NCI-H2196 treated with DMSO at 0.1 percent for 48 hours (cell line): Measurements from ENCODE around the gene RXRA.

Experiments used
- DNase-seq: peaks from one replicate; lab custom pipeline; 2025; ENCODE audit not compliant: unreplicated experiment; lab: John Stamatoyannopoulos, UW

RXRA gene

DNA sequence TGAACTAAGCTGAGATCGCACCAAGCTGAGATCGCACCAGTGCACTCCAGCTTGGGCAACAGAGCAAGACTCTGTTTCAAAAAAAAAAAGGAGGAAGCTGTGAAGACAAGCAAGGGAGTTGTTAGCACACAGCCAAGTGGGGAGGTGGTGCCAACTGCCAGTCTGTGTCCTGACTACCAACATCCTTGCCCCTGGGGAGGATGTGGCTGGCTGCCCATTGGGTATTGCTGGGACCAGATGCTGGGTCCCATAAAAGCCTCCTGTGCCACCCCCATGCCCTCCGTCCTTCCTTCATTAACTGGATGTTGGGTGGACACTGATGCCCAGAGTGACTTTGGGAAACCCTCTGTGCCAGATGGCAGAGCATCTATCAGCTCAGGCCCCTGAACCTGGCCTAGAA lies 158.2 kb downstream of the RXRA start:
- DNase-seq: no peak

DNA sequence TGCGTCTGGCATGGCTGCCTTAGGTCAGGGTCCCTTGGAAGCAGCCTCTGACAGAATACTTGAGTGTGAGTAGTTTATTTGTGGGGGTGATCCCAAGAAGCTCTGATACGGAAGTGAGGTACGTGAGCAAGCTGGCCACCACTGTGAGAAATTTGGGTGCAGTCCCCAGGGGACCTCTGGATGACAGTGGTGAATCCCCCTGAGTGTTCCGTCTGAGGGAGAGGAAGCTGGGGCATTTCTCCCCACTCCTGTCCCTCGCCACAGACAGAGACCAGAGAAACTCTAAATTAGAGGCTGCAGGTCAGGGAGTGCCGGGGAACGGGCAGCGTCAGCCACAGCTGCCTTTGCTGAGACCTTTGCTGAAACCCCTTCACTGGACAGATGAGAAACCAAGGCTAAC lies 159.4 kb downstream of the RXRA start:
- DNase-seq: no peak

DNA sequence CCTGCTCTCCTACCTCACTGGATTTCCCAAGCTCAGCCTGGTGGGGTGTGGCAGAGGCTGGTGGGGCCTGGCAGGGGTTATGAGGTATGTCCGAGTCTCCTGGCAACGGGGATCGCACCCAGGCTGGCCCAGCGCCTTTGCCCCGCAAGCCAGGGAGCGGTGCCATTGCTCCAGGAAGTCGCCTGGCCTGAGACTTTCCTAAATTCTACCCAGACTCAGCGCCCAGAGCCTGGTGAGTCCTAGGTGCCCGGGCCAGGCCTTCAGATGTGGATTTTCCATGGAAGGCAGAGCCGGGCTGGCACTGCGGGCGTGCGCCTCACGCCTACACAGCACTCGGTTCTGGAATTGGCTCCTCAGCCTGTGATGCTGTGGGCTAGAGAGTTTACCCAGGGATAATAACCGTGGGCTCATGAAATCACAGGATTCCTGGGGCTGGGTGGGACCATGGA lies 159.9 kb downstream of the RXRA start:
- no peak for DNase-seq

DNA sequence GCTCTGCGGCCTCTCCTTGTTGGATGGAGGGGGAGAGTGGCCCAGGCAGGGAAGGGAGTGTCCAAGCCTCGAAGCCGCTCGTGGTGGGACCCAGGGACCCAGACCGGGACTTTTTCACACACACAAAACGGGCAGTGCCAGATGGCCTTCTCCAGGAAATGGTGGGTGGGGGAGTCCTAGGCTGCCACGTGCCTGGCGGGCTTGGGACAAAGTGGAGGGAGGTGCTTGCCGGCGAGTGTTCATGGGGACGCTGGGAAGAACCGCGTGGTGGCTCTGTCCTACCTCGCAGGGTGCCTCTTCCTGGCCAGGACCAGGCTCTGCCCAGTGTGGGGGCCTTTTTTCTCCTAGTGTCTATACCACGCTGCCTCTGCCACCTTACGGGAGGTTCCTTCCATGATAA lies 160.3 kb downstream of the RXRA start:
- no peak for DNase-seq
